H1 (cell line): Measurements from ENCODE around the gene PRF1. TPM values are rescaled to one million over a fixed set of nuclear protein-coding genes. Genes with fewer than 3 reads are reported as not detected.

Experiments
- CTCF ChIA-PET: fragments of 300-600 bp; sonication (Branson Sonifier 250); formaldehyde crosslinking; loops from one replicate; lab custom pipeline; 2021; ENCODE audit not compliant: partially characterized antibody; lab: Charles Lee
- POLR2A ChIA-PET: fragments of 300-600 bp; sonication (Branson Sonifier 250); formaldehyde crosslinking; loops from one replicate; lab custom pipeline; 2021; ENCODE audit warnings: inconsistent platforms; ENCODE audit not compliant: partially characterized antibody; lab: Charles Lee
- DNase-seq, 2 experiments: peaks; one replicate each; pipeline versions ENCODE4 v3.0.0 to v3.0.0-alpha.2; 2010 to 2022; ENCODE audit warnings: low spot score in 2 of 2, low read depth in 1 of 2, mixed read lengths in 1 of 2
- FAIRE-seq: peaks from 2 replicates; lab custom pipeline; 2011; peaks lifted over from hg19 to GRCh38; lab: Jason Lieb, UNC
- H2AFZ ChIP-seq: 2 replicates; pipeline ENCODE4 v1.8.1; 2012; ENCODE audit warnings: low read length, inconsistent platforms
- H2AK5ac ChIP-seq: 2 replicates; pipeline ENCODE4 v1.6.1; 2013; ENCODE audit warnings: low read depth, low read length
- H2BK120ac ChIP-seq: replicated peaks from 2 replicates; pipeline ENCODE3; 2013; ENCODE audit warnings: low read depth, low read length, inconsistent platforms
- H2BK12ac ChIP-seq: 2 replicates; pipeline ENCODE4 v1.6.1; 2013; ENCODE audit warnings: low read depth, low read length
- H2BK15ac ChIP-seq: 2 replicates; pipeline ENCODE4 v1.6.1; 2013; ENCODE audit warnings: low read length
- H2BK20ac ChIP-seq: 2 replicates; pipeline ENCODE4 v1.6.1; 2013; ENCODE audit warnings: low read length
- H2BK5ac ChIP-seq: 2 replicates; pipeline ENCODE4 v1.6.1; 2013; ENCODE audit warnings: low read depth, low read length
- H3K14ac ChIP-seq: 2 replicates; pipeline ENCODE4 v1.6.1; 2013; ENCODE audit warnings: inconsistent platforms; ENCODE audit not compliant: insufficient read length
- H3K18ac ChIP-seq: 2 replicates; pipeline ENCODE4 v1.6.1; 2013; ENCODE audit warnings: low read length; ENCODE audit errors: extremely low read depth
- H3K23ac ChIP-seq: 2 replicates; pipeline ENCODE4 v1.6.1; 2013; ENCODE audit warnings: inconsistent platforms; ENCODE audit not compliant: insufficient read length
- H3K23me2 ChIP-seq: 2 replicates; pipeline ENCODE4 v1.6.1; 2013; ENCODE audit warnings: low read depth, low read length
- H3K27ac ChIP-seq: 2 replicates; pipeline ENCODE4 v1.6.1; 2011; ENCODE audit warnings: low read depth, low read length, inconsistent platforms
- H3K27me3 ChIP-seq, 4 experiments: replicated peaks in 1 of 4; 1 replicate in 1 of 4; 2 replicates in 3 of 4; pipeline versions ENCODE4 v1.6.1 to v1.8.1; 2011 to 2013; ENCODE audit warnings: low read length in 3 of 4, mild to moderate bottlenecking in 3 of 4, inconsistent platforms in 2 of 4, mixed read lengths in 2 of 4, moderate library complexity in 1 of 4; ENCODE audit not compliant: control insufficient read depth in 3 of 4, insufficient read depth in 3 of 4; ENCODE audit errors: extremely low read depth in 1 of 4
- H3K36me3 ChIP-seq, 4 experiments: 2 replicates each; pipeline versions ENCODE4 v1.6.1 to v1.8.1; 2011 to 2013; ENCODE audit warnings: mild to moderate bottlenecking in 4 of 4, low read length in 3 of 4, moderate library complexity in 2 of 4, control low read depth in 1 of 4, inconsistent platforms in 1 of 4; ENCODE audit not compliant: insufficient read depth in 4 of 4, control insufficient read depth in 2 of 4
- H3K4ac ChIP-seq: replicated peaks from 2 replicates; pipeline ENCODE3; 2013; ENCODE audit warnings: low read length, low read depth, mixed read lengths, inconsistent platforms; ENCODE audit not compliant: insufficient read length
- H3K4me1 ChIP-seq, 4 experiments: replicated peaks in 1 of 4; 1 replicate in 1 of 4; 2 replicates in 3 of 4; pipeline versions ENCODE4 v1.6.1 to v1.8.1; 2011 to 2013; ENCODE audit warnings: low read length in 3 of 4, inconsistent platforms in 2 of 4, mixed read lengths in 1 of 4; ENCODE audit not compliant: insufficient read depth in 4 of 4, control insufficient read depth in 3 of 4
- H3K4me2 ChIP-seq, 2 experiments: 2 replicates each; pipeline versions ENCODE4 v1.6.1 to v1.8.1; 2011 to 2013; ENCODE audit warnings: low read depth in 2 of 2, low read length in 2 of 2, control low read depth in 1 of 2, inconsistent platforms in 1 of 2, mild to moderate bottlenecking in 1 of 2; ENCODE audit not compliant: insufficient read depth in 1 of 2
- H3K4me3 ChIP-seq, 4 experiments: fragments of 200-600, 300-600 bp in 1 of 4; sonication (generic), shearing (Covaris generic), sonication (Bioruptor Twin) in 1 of 4; 2 replicates each; pipeline versions ENCODE4 v1.5.1 to v1.8.1; 2011 to 2016; ENCODE audit warnings: low read length in 4 of 4, low read depth in 3 of 4, control low read depth in 2 of 4, inconsistent platforms in 2 of 4, mild to moderate bottlenecking in 2 of 4, mixed read lengths in 1 of 4, moderate library complexity in 1 of 4; ENCODE audit not compliant: insufficient read depth in 2 of 4; ENCODE audit errors: extremely low read depth in 1 of 4
- H3K56ac ChIP-seq: replicated peaks from 2 replicates; pipeline ENCODE3; 2013; ENCODE audit warnings: low read depth, mild to moderate bottlenecking, mixed read lengths, low read length, inconsistent platforms; ENCODE audit not compliant: insufficient read length
- H3K79me1 ChIP-seq: 2 replicates; pipeline ENCODE4 v1.6.1; 2013; ENCODE audit warnings: low read depth, low read length, control low read depth
- H3K79me2 ChIP-seq, 2 experiments: 2 replicates each; pipeline versions ENCODE4 v1.6.1 to v1.8.1; 2012 to 2013; ENCODE audit warnings: low read length in 2 of 2, mild to moderate bottlenecking in 2 of 2, inconsistent platforms in 1 of 2; ENCODE audit not compliant: insufficient read depth in 2 of 2, control insufficient read depth in 1 of 2
- H3K9ac ChIP-seq, 4 experiments: replicated peaks in 1 of 4; 1 replicate in 1 of 4; 2 replicates in 3 of 4; pipeline versions ENCODE4 v1.6.1 to v1.8.1; 2011 to 2013; ENCODE audit warnings: low read depth in 3 of 4, low read length in 3 of 4, control low read depth in 2 of 4, mild to moderate bottlenecking in 2 of 4, moderate library complexity in 2 of 4, inconsistent platforms in 1 of 4; ENCODE audit errors: extremely low read depth in 1 of 4
- H3K9me3 ChIP-seq, 2 experiments: 2 replicates each; pipeline versions ENCODE4 v1.6.1 to v1.8.1; 2012 to 2013; ENCODE audit warnings: mild to moderate bottlenecking in 2 of 2, moderate library complexity in 2 of 2, control low read depth in 1 of 2, inconsistent platforms in 1 of 2, low read depth in 1 of 2, low read length in 1 of 2, mixed read lengths in 1 of 2; ENCODE audit not compliant: insufficient read depth in 2 of 2
- H4K20me1 ChIP-seq, 2 experiments: replicated peaks in 1 of 2; 2 replicates each; pipeline versions ENCODE3 to v1.8.1; 2011 to 2013; ENCODE audit warnings: inconsistent platforms in 2 of 2, low read length in 2 of 2, mild to moderate bottlenecking in 1 of 2; ENCODE audit not compliant: insufficient read depth in 2 of 2, control insufficient read depth in 1 of 2
- H4K5ac ChIP-seq: 2 replicates; pipeline ENCODE4 v1.6.1; 2013; ENCODE audit warnings: low read length, low read depth, mixed read lengths, inconsistent platforms; ENCODE audit not compliant: insufficient read length
- H4K8ac ChIP-seq: 2 replicates; pipeline ENCODE4 v1.8.0; 2013; ENCODE audit warnings: mild to moderate bottlenecking, moderate library complexity, low read length, inconsistent platforms; ENCODE audit not compliant: insufficient read depth; ENCODE audit errors: extremely low read depth
- H4K91ac ChIP-seq: replicated peaks from 2 replicates; pipeline ENCODE3; 2013; ENCODE audit warnings: low read length, mixed read lengths, inconsistent platforms; ENCODE audit not compliant: insufficient read length
- CHD1 ChIP-seq: IDR thresholded peaks from 2 replicates; pipeline ENCODE4 v1.6.1; 2012; ENCODE audit warnings: low read depth, low read length, improper control_type of control experiment
- CTBP2 ChIP-seq: IDR thresholded peaks from 2 replicates; pipeline ENCODE4 v1.7.0; 2011; ENCODE audit warnings: borderline replicate concordance, mild to moderate bottlenecking, moderate library complexity, mixed read lengths, low read length; ENCODE audit not compliant: insufficient read depth, insufficient read length
- GABPA ChIP-seq: IDR thresholded peaks from 2 replicates; pipeline ENCODE4 v1.6.1; 2011; ENCODE audit warnings: mild to moderate bottlenecking, low read length, moderate library complexity, borderline replicate concordance; ENCODE audit not compliant: insufficient read depth
- POLR2A ChIP-seq, 2 experiments: IDR thresholded peaks; 1 replicate in 1 of 2; 2 replicates in 1 of 2; pipeline ENCODE4 v1.6.1; 2011; ENCODE audit warnings: low read depth in 2 of 2, low read length in 2 of 2, mild to moderate bottlenecking in 2 of 2; ENCODE audit errors: control extremely low read depth in 1 of 2
- POU5F1 ChIP-seq: IDR thresholded peaks from 2 replicates; pipeline ENCODE4 v1.6.1; 2011; ENCODE audit warnings: low read depth, mild to moderate bottlenecking, low read length, moderate library complexity
- RBBP5 ChIP-seq: IDR thresholded peaks from 2 replicates; pipeline ENCODE4 v1.7.1; 2012; ENCODE audit warnings: low read depth, mild to moderate bottlenecking, inconsistent platforms, low read length, moderate library complexity, borderline replicate concordance
- SIRT6 ChIP-seq: IDR thresholded peaks from one replicate; pipeline ENCODE4 v1.7.1; 2012; ENCODE audit warnings: low read length, inconsistent platforms
- SIX5 ChIP-seq: IDR thresholded peaks from 2 replicates; pipeline ENCODE4 v1.6.1; 2011; ENCODE audit warnings: mild to moderate bottlenecking, low read depth, low read length
- SP4 ChIP-seq: IDR thresholded peaks from 2 replicates; pipeline ENCODE4 v1.6.1; 2012; ENCODE audit warnings: low read length, inconsistent platforms
- SUZ12 ChIP-seq: fragments of 200-600 bp; sonication (generic); IDR thresholded peaks from 2 replicates; pipeline ENCODE4 v1.6.1; 2012; ENCODE audit warnings: mild to moderate bottlenecking, inconsistent platforms, low read length, moderate library complexity, mixed read lengths
- USF2 ChIP-seq: IDR thresholded peaks from 2 replicates; pipeline ENCODE4 v1.6.1; 2011; ENCODE audit warnings: low read length, improper control_type of control experiment
- YY1 ChIP-seq: IDR thresholded peaks from 2 replicates; pipeline ENCODE4 v1.6.1; 2011; ENCODE audit warnings: low read depth, mild to moderate bottlenecking, low read length
- WGBS, 2 experiments: shearing (Covaris generic) in 1 of 2; methylation state at CpG; one replicate each; pipeline versions ENCODE4 v1.1.6 to v1.1.7; 2013 to 2015; ENCODE audit warnings: low lambda C conversion rate in 2 of 2, mixed read lengths in 2 of 2, inconsistent platforms in 1 of 2, low coverage in 1 of 2, missing lambda C conversion rate in 1 of 2; ENCODE audit not compliant: insufficient replicate concordance in 2 of 2, insufficient coverage in 1 of 2, insufficient read length in 1 of 2; ENCODE audit errors: extremely low coverage in 1 of 2, missing lambda C conversion rate in 1 of 2; 5-methylcytosine and 5-hydroxymethylcytosine counted together
- polyA plus RNA-seq, 7 experiments: library from polyadenylated mRNA; depleted of rRNA in 3 of 7; stranded (reverse) in 5 of 7; unstranded in 2 of 7; fragments of >200 nt in 5 of 7; fragments of 200-250 nt in 2 of 7; gene quantifications; 1 replicate in 5 of 7; 2 replicates in 1 of 7; 4 replicates in 1 of 7; pipeline versions ENCODE4 v1.2.1 to v1.2.3, GENCODE V29; 2011 to 2013; ENCODE audit warnings: missing spikeins in 2 of 7, mixed read lengths in 2 of 7
- total RNA-seq: library from RNA; stranded (reverse); fragmentation: NEBNext Ultra II Directional; extraction: Animal tissue kit (Norgen Biotek cat#: 25700); gene quantifications from 2 replicates; pipeline ENCODE4 v1.2.1, GENCODE V29; 2021
- TF ChIP-seq, protein P1 (sequence below): IDR thresholded peaks from 2 replicates; pipeline ENCODE4 v1.6.1; 2012; ENCODE audit warnings: inconsistent platforms

Gene PRF1
- total and polyA plus RNA-seq, 2 of the 8 experiments (the other 6 are each of a cell fraction or from before 2014, with no cell fraction given): 0.15 TPM; not detected in 1

- H3K56ac ChIP-seq: no peak overlapping the region
- H2BK15ac ChIP-seq: no peak overlapping the region
- no peak overlapping the region for H2BK5ac ChIP-seq
- no peaks in the 10 kb centered on the region for H3K27me3 ChIP-seq
- peak overlapping the region; percentile 41; the same call in 1 of the 2 replicates for H4K8ac ChIP-seq
- POLR2A ChIA-PET: interaction anchor here (1.0 kb wide), 1 partner anchor 249 kb away, joined by 3 read pairs; no protein-coding TSS in a partner anchor
- H3K14ac ChIP-seq: no peak overlapping the region
- no peak overlapping the region for H3K18ac ChIP-seq
- H3K4ac ChIP-seq: no peak overlapping the region
- no peaks in the 10 kb centered on the region for H3K4me1 ChIP-seq
- no peak overlapping the region for H3K9ac ChIP-seq
- H4K20me1 ChIP-seq: peaks cover 2 to 6% of the 10 kb centered on the region in 2 experiments
- no peak overlapping the region for H3K27ac ChIP-seq
- H3K9me3 ChIP-seq: no peaks in the 10 kb centered on the region
- H3K4me3 ChIP-seq: no peak overlapping the region
- H3K79me1 ChIP-seq: no peaks in the 10 kb centered on the region
- TF ChIP-seq SUZ12: no peak
- TF ChIP-seq POU5F1: no peak
- no peak for TF ChIP-seq CTBP2
- TF ChIP-seq, protein P1, sequence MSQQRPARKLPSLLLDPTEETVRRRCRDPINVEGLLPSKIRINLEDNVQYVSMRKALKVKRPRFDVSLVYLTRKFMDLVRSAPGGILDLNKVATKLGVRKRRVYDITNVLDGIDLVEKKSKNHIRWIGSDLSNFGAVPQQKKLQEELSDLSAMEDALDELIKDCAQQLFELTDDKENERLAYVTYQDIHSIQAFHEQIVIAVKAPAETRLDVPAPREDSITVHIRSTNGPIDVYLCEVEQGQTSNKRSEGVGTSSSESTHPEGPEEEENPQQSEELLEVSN: no peak
- TF ChIP-seq SIX5: no peak
- no peak for TF ChIP-seq SP4
- no peak for TF ChIP-seq POLR2A (IDR thresholded peaks at IDR 0.05; ENCODE audit: control extremely low read depth in 1 of 2, low read depth in 2 of 2, low read length in 2 of 2)
- TF ChIP-seq RBBP5: no peak
- no peak for TF ChIP-seq GABPA
- no peak for TF ChIP-seq USF2
- TF ChIP-seq YY1: no peak
- no peak for TF ChIP-seq SIRT6
- TF ChIP-seq CHD1: no peak
- H2BK20ac ChIP-seq: no peak overlapping the region
- H4K5ac ChIP-seq: no peak overlapping the region
- H4K91ac ChIP-seq: no peak overlapping the region
- H3K23me2 ChIP-seq: no peaks in the 10 kb centered on the region
- CTCF ChIA-PET: interaction anchor here (1.2 to 3.1 kb wide), 5 partner anchors 8 to 309 kb away, joined by 3 to 15 read pairs (median 4); no protein-coding TSS in a partner anchor
- no peak overlapping the region for H2BK120ac ChIP-seq
- H2AK5ac ChIP-seq: no peak overlapping the region
- no peaks in the 10 kb centered on the region for H3K79me2 ChIP-seq
- no peaks in the 10 kb centered on the region for H3K36me3 ChIP-seq
- no peak for DNase-seq
- no peak for FAIRE-seq
- no peak overlapping the region for H3K23ac ChIP-seq
- H3K4me2 ChIP-seq: no peak overlapping the region
- no peak overlapping the region for H2BK12ac ChIP-seq
- H2AFZ ChIP-seq: no peak overlapping the region
- 86% methylated on average over 4 of the region's 4 CpGs; no CpG with 5 or more reads in 1 of the 2 experiments for WGBS, 2 experiments
Measured at GRCh38 chr10:70567603-70568002, 34.9 kb downstream of the PRF1 start.
